ENCODE measurements around the gene ZSWIM4. TPM values are rescaled to one million over a fixed set of nuclear protein-coding genes. Genes with fewer than 3 reads are reported as not detected.
A peak's percentile ranks its signal among the peaks of the same experiment; 100 is the strongest.

Gene ZSWIM4
- total and polyA plus RNA-seq, 10 of the 15 experiments (the other 5 are each of a cell fraction or from before 2014, with no cell fraction given) = 0.73 to 11.1 (median 1.8) TPM; not detected in 2

DNA sequence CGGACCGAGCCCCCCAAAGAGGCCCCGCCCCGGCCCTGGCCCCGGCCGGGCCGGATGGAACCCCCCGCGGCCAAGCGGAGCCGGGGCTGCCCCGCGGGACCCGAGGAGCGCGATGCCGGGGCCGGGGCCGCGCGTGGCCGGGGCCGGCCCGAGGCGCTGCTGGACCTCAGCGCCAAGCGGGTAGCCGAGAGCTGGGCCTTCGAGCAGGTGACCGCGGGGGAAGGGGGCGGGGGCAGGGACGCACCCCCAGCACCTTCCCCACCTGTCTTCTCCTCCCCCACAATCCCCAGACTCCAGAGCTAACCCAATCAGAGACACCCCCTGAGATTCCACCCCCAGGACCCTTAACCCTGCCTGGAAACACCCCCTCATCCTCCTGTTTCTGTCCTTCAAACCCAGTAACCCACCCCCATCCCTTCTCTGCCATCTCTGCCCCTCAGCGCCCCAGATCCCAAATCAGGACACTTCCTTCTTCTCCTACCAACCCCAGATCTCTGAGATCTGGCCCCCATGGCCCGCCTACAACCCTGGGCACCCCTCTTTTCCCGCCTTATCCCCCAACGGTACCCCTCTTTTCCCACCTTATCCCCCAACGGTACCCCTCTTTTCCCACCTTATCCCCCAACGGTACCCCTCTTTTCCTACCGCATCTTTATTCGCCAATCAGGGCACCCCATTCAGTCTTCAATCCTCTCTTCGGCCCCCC is 505 bp downstream of the ZSWIM4 start (continued):
- no peak for TF ChIP-seq MEF2A (IDR thresholded peaks at IDR 0.05; ENCODE audit: insufficient read depth, low read depth, low read length)
- TF ChIP-seq TCF3 (IDR thresholded peaks at IDR 0.05; ENCODE audit: borderline replicate concordance, insufficient read depth, low read depth, low read length) = 0 out of 2 replicates have a peak, but pooled peaks have one; percentile 38
- TF ChIP-seq, protein P1, sequence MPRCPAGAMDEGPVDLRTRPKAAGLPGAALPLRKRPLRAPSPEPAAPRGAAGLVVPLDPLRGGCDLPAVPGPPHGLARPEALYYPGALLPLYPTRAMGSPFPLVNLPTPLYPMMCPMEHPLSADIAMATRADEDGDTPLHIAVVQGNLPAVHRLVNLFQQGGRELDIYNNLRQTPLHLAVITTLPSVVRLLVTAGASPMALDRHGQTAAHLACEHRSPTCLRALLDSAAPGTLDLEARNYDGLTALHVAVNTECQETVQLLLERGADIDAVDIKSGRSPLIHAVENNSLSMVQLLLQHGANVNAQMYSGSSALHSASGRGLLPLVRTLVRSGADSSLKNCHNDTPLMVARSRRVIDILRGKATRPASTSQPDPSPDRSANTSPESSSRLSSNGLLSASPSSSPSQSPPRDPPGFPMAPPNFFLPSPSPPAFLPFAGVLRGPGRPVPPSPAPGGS (IDR thresholded peaks at IDR 0.05; ENCODE audit: borderline replicate concordance, insufficient read depth, low read depth, low read length, poor library complexity, severe bottlenecking) = no peak
- TF ChIP-seq ASH2L (IDR thresholded peaks at IDR 0.05; ENCODE audit: borderline replicate concordance, low read depth) = no peak

DNA sequence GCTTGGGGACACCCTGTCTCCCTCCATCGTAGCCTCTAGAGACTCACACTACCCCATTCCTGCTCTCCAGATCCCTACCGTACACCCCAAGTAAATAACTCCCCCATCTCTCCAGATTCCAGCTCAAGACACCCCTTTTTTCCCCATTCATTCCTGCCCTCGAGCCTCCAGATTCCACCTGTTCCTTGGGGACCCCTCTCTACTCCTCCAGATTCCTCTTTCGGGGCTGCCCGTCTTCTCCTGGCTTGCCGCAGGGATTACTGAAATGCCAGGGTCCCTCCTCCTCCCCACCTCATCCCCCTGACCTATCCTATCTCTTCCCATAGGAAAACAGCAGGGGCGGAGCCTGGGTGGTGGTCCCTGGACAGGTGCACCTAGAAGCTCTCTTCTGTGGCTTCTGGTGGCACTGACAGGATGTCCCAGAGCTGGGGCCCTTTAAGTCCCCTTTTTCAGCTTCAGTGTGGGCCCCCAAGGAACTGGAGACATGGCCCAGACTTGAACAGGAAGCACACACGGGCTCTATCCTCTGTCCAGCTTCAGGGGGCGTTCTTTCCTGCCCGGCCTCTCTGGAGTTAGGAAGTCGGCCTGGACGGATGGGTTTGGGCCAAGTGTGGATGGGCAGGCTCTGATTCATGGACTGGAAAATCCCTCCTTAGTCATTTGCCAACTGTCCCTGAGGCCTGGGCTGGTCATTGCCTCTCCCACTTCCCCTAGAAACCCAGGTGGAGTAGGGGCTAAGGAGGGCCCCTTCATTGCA is 1.2 kb downstream of the ZSWIM4 start:
- TSS peak; percentile 64 for BruUV-seq (replicated peaks)
- peak; percentile 31 for ATAC-seq
- Histone ChIP-seq H3K9me3 (replicated peaks; ENCODE audit: control insufficient read depth, insufficient read depth, low read length) (no peaks in the 10 kb centered on the region), H3K4me1 (ENCODE audit: control insufficient read depth, insufficient read depth, low read length) (peaks cover 16% of the 10 kb centered on the region), H3K27me3 (replicated peaks in 1 of 2; ENCODE audit: control insufficient read depth in 2 of 2, insufficient read depth in 2 of 2, low read length in 1 of 2) (no peaks in the 10 kb centered on the region), H3K4me3 (peak overlapping the region; percentile 70), H3K36me3 (ENCODE audit: control insufficient read depth in 2 of 2, insufficient read depth in 2 of 2, low read length in 1 of 2) (no peaks in the 10 kb centered on the region), H4K20me1 (ENCODE audit: control insufficient read depth, insufficient read depth) (no peaks in the 10 kb centered on the region), H2AFZ (ENCODE audit: control insufficient read depth, low read depth, low read length) (peak overlapping the region; percentile 70), H3K79me2 (ENCODE audit: control insufficient read depth, insufficient read depth, low read length) (peaks cover 12% of the 10 kb centered on the region), H3K27ac (ENCODE audit: control insufficient read depth, insufficient read depth) (peak overlapping the region; percentile 84), H3K4me2 (ENCODE audit: control insufficient read depth, insufficient read depth) (peak overlapping the region; percentile 98), H3K9ac (ENCODE audit: control insufficient read depth, insufficient read depth, low read length) (peak overlapping the region; percentile 77)
- 9% methylated on average over 12 of the region's 12 CpGs for WGBS (ENCODE audit: insufficient coverage, insufficient replicate concordance, low lambda C conversion rate, missing lambda C conversion rate)
- no peak for FAIRE-seq
- RAD21 ChIA-PET (ENCODE audit: unreplicated experiment) = interaction anchor here (1.5 to 5.6 kb wide), 6 partner anchors 12 to 65 kb away, joined by 3 to 59 read pairs (median 6); no protein-coding TSS in a partner anchor
- SMC1A ChIA-PET (ENCODE audit: uncharacterized antibody, unreplicated experiment) = interaction anchor here (0.7 to 5.6 kb wide), 10 partner anchors 8 to 65 kb away, joined by 3 to 33 read pairs (median 3); partner anchors contain the start of gene C19orf53
- DNase-seq (ENCODE audit: low read depth, low spot score) = no peak
- POLR2A ChIA-PET = interaction anchor here (1.0 to 5.1 kb wide), 7 partner anchors 23 to 66 kb away, joined by 3 to 37 read pairs (median 20); no protein-coding TSS in a partner anchor
- in situ Hi-C loops (cut with MboI) = no loop called here
- intact Hi-C loops (cut with micrococcal nuclease; ENCODE audit: unreplicated experiment) = loop anchor here (5.0 kb wide), 1 partner anchor 41 kb away; no protein-coding TSS in a partner anchor
- CTCF ChIA-PET = interaction anchor here (0.7 to 8.0 kb wide), 10 partner anchors 9 to 66 kb away, joined by 3 to 63 read pairs (median 4); partner anchors contain the start of gene C19orf53
- TF ChIP-seq JUND (IDR thresholded peaks at IDR 0.05; ENCODE audit: low read depth, low read length) (peak; percentile 20; the same call in 1 of the 2 replicates), MTA3 (IDR thresholded peaks at IDR 0.05; ENCODE audit: borderline replicate concordance, low read length) (peak; percentile 63; the same call in 1 of the 2 replicates), EED (IDR thresholded peaks at IDR 0.05; ENCODE audit: low read depth) (peak; percentile 89), MEF2B (IDR thresholded peaks at IDR 0.05; ENCODE audit: partially characterized antibody, poor library complexity, severe bottlenecking) (no peak), LARP7 (IDR thresholded peaks at IDR 0.05) (no peak), NFIC (IDR thresholded peaks at IDR 0.05; ENCODE audit: low read depth, low read length) (0 out of 2 replicates have a peak, but pooled peaks have one; percentile 42), ZNF384 (IDR thresholded peaks at IDR 0.05; ENCODE audit: borderline replicate concordance, low read depth, low read length) (no peak), BCL11A (IDR thresholded peaks at IDR 0.05; ENCODE audit: low read depth, low read length) (peak; percentile 50; the same call in 1 of the 2 replicates), MTA2 (IDR thresholded peaks at IDR 0.05; ENCODE audit: low read depth) (peak; percentile 29), NR2F1 (conservative IDR thresholded peaks at IDR 0.05) (0 out of 2 replicates have a peak, but pooled peaks have one; percentile 25), MXI1 (IDR thresholded peaks at IDR 0.05; ENCODE audit: low read depth, low read length) (0 out of 2 replicates have a peak, but pooled peaks have one; percentile 41)

Data from GM12878 (cell line).